ENCODE data around the gene TMEM101.

DNA sequence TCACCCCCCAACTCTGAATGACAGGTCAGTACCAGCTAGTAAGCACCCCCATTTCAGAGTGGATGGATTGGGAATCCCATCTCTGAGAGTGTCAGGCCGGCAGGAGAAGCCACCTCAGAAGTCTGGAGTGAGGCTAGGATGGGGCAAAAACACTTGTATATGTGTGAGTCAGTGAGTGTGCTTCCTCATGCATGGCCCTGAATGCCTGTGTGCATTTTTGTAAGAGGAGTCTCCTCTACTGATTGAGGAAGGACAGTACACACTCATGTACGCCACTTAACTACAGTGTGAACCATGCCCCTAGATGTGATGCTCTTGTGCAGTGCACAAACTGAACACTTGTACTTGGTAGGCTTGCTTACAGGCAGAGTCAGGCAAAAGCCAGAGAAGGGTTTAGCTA is 32.6 kb downstream of the TMEM101 start:
- TF ChIP-seq RFX5 (IDR thresholded peaks at IDR 0.05; ENCODE audit: borderline replicate concordance, low read depth, low read length) (no peak), CBX5 (IDR thresholded peaks at IDR 0.05; ENCODE audit: low read depth, low read length) (no peak), EZH2 (IDR thresholded peaks at IDR 0.05; ENCODE audit: low read depth, low read length, severe bottlenecking) (no peak), HDAC2 (IDR thresholded peaks at IDR 0.05; ENCODE audit: borderline replicate concordance in 1 of 2, low read depth in 2 of 2, low read length in 2 of 2) (no peak), TAF1 (IDR thresholded peaks at IDR 0.05; ENCODE audit: low read depth, low read length) (no peak), NRF1 (IDR thresholded peaks at IDR 0.05; ENCODE audit: low read depth, low read length) (no peak)
- TF ChIP-seq, protein P1, sequence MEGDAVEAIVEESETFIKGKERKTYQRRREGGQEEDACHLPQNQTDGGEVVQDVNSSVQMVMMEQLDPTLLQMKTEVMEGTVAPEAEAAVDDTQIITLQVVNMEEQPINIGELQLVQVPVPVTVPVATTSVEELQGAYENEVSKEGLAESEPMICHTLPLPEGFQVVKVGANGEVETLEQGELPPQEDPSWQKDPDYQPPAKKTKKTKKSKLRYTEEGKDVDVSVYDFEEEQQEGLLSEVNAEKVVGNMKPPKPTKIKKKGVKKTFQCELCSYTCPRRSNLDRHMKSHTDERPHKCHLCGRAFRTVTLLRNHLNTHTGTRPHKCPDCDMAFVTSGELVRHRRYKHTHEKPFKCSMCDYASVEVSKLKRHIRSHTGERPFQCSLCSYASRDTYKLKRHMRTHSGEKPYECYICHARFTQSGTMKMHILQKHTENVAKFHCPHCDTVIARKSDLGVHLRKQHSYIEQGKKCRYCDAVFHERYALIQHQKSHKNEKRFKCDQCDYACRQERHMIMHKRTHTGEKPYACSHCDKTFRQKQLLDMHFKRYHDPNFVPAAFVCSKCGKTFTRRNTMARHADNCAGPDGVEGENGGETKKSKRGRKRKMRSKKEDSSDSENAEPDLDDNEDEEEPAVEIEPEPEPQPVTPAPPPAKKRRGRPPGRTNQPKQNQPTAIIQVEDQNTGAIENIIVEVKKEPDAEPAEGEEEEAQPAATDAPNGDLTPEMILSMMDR (IDR thresholded peaks at IDR 0.05; ENCODE audit: control extremely low read depth in 1 of 3, insufficient read depth in 1 of 3, low read depth in 1 of 3, low read length in 3 of 3): no peak

All from H1 (cell line).